GM21825 (cell line): ENCODE results near the gene HOXB8.

Source experiments
- ATAC-seq: cut with Tn5 transposase; IDR thresholded peaks from one replicate; pipeline ENCODE4 v1.9.1; 2021; ENCODE audit warnings: mild to moderate bottlenecking, moderate library complexity; ENCODE audit not compliant: unreplicated experiment

The HOXB8 gene

GRCh38 chr17:48624544-48625494 is 9.7 kb upstream of the HOXB8 start:
- no peak for ATAC-seq

GRCh38 chr17:48624118-48624517 is 9.0 kb upstream of the HOXB8 start:
- ATAC-seq, result no peak

- ATAC-seq, result no peak
These were observed 8.5 kb upstream of the HOXB8 start for GRCh38 chr17:48623583-48623982.

DNA sequence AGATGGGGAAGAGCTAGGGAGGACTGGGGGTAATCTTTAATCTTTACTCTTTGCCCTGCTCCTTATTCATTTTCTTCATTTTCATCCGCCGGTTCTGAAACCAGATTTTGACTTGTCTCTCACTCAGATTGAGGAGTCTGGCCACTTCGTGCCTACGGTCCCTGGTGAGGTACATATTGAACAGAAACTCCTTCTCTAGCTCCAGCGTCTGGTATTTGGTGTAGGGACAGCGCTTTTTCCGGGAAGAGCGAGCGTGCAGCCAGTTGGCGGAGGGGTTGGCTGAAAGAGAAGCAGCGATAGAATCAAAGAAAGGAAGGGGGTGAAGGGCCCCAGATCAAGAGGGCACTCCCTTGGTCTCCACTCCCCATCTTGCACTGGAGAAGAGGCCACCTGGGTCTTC is 7.8 kb upstream of the HOXB8 start:
- ATAC-seq, result no peak

GRCh38 chr17:48621410-48622392 is 6.6 kb upstream of the HOXB8 start:
- no peak for ATAC-seq

GRCh38 chr17:48620461-48621139 is 5.5 kb upstream of the HOXB8 start:
- ATAC-seq, result no peak

- no peak for ATAC-seq
These were observed 4.8 kb upstream of the HOXB8 start for GRCh38 chr17:48619826-48620449.

DNA sequence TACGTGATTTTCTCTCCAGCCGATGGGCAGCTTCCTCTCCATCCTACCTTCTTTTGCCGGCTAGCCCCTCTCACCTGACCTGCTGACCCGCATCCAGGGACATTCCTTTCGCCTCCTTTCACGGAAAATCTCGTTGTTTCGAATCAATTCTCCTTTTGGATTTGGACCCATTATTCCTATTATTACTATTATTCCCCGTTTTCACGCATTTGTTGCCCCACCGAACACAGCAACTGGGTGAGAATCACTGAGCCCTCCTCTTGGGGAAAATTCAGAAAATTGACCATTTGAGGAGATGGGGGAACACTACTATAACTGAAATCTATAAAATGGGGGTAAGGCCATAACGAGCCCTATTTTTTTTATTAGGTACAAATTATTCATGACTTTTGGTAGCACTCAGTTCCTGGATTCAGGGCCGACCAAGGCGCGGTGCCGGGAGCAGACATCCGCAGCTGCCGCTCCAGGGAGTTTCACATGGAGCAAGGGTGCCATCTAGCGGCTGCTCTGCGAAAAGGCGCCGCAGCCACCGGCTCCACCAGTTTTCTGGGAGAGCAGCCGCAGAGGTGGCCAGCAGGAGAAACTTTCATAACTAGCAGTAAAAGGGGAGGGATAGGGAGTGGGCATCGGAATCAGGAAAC is 3.3 kb upstream of the HOXB8 start:
- ATAC-seq, result no peak

- no peak for ATAC-seq
These were observed 2.6 kb upstream of the HOXB8 start for GRCh38 chr17:48617471-48618255.

DNA sequence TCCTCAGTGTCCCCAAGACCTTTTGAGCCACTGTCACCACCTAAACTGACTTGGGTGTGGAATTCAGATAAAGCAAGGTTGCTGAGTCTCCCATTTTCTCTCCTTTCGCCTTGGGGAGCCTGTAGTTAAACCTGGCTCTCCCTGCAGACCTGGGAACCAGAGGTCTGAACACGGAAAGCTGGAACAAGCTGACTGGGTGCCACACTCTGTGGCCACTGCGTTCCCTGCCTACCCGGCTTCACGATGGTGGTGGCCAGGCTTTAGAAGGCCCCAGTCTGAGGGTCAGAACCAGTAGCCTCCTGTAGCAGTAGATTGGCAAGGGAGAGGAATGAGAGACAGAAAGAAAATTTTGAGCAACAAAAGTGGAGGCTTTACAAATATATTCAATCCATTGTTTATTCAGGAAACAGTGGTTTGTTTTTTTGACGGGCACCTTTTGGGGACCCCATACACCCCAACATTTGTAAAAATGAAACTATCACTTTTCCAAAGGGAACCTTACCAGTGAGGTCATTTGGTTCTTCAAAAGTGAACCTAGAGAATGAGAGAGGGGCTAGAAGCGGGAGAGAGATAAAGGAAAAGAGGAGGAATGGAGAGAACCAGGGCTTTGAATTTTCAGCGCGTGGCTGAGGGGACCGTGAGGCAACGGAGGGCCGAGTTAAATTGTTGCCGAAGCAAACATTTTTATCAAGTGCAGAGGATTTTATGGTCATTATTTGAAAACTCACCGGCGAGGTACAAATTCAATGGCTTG is 1.8 kb upstream of the HOXB8 start:
- no peak for ATAC-seq

DNA sequence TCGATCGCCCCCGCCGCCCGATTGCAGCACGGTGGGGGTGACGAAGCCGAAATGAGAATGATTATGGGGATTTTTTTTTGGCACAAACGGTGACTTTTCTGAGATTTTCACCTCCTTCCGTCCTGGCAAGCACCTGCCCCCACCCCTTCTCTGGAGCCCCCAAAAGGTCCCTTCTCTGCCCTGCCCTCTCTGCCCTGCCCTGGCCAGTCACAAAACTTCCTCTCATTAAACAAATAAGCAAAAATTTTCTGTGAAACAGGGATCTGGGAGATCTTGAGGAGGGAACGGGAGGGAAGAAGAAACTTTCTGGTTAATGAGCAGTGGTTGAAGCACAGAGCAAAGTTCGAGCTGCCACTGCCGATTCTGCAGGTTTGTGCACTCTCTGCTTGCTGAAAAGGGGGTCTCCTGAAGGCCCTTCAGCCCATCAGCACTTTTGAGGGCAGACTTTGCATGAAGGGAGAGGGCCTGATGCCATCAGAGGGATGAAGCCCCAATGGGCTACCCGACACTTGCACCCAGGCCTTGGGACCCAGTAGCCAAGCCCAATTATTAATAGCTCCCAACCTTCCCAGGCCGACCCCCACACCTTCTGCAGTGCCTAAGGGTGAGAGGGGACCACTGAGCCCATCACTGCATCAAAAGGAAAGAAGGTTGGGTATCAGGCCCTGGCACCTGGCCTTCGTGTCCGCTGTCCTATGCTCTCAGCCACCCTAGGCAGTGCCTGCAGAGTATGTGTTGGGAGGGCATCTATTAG is 1.0 kb upstream of the HOXB8 start:
- no peak for ATAC-seq

DNA sequence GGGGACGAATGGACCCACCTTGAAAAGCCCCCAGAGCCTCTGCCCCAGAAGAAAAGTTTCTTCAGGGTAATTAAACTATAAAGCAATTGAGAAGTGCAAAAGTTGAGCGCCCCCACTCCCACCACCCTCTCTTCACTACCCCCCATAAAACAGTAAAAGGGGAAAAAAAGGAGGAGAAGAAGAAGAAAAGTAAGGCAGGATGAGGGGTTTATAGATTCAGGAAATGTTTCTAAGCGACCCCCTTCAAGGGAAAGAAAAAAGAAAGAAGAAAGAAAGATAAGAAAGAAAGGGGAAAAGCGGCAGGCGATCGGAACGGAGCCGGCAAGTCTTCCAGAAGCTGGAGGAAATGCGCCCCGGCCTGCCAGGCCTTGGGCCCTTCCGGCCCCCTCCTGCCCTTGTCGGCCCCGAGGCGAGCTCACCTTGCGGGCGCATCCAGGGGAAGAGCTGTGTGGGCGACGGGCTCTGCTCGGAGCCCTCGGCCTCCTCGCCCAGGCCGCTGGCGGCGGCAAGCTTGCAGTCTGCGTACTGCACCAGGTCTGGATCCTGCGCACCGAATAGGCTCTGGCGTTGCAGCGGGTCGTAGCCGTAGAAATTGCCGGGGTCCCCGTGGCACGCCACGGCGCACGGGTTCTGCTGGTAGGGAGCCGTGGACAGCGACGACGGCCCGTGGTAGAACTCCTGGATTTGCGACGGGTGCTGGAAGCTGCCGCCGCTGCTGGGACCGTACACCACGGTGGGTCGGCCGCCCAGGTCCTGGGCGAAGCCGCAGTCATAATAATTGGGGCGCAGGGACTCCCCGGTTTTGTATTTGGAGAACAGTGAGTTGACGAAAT is 1.0 kb downstream of the HOXB8 start:
- no peak for ATAC-seq

GRCh38 chr17:48612854-48613691 is 2.0 kb downstream of the HOXB8 start:
- no peak for ATAC-seq

DNA sequence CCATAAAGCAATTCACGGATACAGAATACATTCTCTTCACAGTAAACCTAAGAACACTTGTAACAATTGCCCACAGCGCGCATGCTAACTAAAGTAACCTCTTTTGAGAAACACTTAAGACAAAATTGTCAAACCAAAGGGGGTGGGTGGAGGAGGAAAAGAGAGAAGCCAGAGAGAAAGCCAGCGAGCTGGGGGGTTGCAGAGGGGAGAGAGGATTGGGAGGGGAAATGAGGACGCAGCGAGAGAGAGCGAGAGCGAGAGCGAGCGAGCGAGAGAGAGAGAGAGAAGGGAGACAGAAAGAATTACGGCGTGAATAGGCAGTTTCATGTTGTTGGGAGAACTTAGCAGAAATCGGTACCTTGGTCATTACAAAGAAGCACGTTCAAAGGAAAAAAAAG is 2.6 kb downstream of the HOXB8 start:
- no peak for ATAC-seq

DNA sequence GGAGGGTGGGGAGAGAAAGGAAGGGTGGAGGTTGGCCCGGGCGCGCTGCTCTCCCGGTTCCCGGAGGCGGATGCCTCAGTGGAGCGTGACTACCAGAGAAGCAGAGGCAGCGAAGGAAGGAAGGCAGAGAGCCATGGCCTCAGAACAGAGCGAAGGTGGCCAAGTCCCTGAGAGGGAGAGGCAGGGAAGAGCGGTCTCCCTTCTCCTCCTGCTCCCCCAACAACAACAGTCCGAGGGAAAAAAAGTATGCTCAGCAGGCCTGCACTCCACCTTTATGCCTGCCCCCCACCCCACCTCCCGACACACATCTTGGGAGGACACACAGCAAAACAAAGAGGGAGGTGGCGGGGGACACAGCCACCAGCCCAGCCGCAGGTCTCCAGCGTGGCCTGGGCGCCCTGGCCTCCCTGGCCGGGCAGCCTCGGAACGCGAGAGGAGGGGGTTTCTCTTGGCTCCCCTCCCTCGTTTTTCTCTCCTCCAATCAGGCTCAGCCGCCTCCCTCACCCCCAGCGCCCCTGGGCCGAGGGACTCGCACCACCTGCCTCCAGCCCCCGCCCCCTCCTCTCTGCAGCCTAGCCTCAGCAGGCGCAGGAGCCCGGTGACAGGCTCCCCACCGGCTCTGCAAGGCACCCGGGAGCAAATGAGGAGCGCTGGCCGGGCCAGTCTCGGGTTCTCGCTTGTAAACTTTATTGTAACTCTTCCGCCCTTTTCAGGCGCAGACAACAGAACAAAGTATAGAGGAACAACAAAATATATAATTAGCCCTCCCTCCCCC is 3.2 kb downstream of the HOXB8 start:
- ATAC-seq, result no peak
